Upper lobe of left lung (tissue), 6 donors: ENCODE measurements around the gene ABHD8. TPM values are rescaled to one million over a fixed set of nuclear protein-coding genes. Genes with fewer than 3 reads are reported as not detected.

Source experiments
- ATAC-seq, 2 donors: fragments of 200-7000 bp; cut with Tn5 transposase; one replicate each; pipeline ENCODE4 v1.9.1; 2022; ENCODE audit warnings: mild to moderate bottlenecking in 2 of 2, moderate library complexity in 2 of 2; ENCODE audit not compliant: low FRiP score in 2 of 2
- DNase-seq, 2 donors: peaks; one replicate each; pipeline ENCODE4 v3.0.0-alpha.2; 2019 to 2020
- H3K27ac ChIP-seq, 4 donors: fragments of 200-600 bp; sonication (generic); one replicate each; pipeline ENCODE4 v1.5.1; 2016 to 2019
- H3K27me3 ChIP-seq, 4 donors: fragments of 200-600 bp; sonication (generic); one replicate each; pipeline ENCODE4 v1.5.1; 2017 to 2019
- H3K36me3 ChIP-seq, 4 donors: fragments of 200-600 bp; sonication (generic); one replicate each; pipeline ENCODE4 v1.5.1; 2016 to 2019
- H3K4me1 ChIP-seq, 4 donors: fragments of 200-600 bp; sonication (generic); one replicate each; pipeline ENCODE4 v1.5.1; 2018 to 2019
- H3K4me3 ChIP-seq, 4 donors: fragments of 200-600 bp; sonication (generic); one replicate each; pipeline ENCODE4 v1.5.1; 2017 to 2019; ENCODE audit warnings: mild to moderate bottlenecking in 2 of 4, moderate library complexity in 1 of 4
- H3K9me3 ChIP-seq, 4 donors: fragments of 200-600 bp; sonication (generic); one replicate each; pipeline ENCODE4 v1.5.1; 2018 to 2019
- EP300 ChIP-seq, 4 donors: sonication (generic); formaldehyde crosslinking; IDR thresholded peaks; one replicate each; pipeline ENCODE4 v1.5.1; 2017; ENCODE audit warnings: antibody characterized with exemption in 4 of 4, control low read depth in 2 of 4
- POLR2A ChIP-seq, 4 donors: fragments of 450-650 bp; IDR thresholded peaks; one replicate each; pipeline ENCODE4 v1.5.1; 2016 to 2017; ENCODE audit warnings: antibody characterized with exemption in 4 of 4, mild to moderate bottlenecking in 2 of 4
- POLR2AphosphoS5 ChIP-seq, 2 donors: sonication (generic); formaldehyde crosslinking; IDR thresholded peaks; one replicate each; pipeline ENCODE4 v1.5.1; 2017; ENCODE audit warnings: antibody characterized with exemption in 2 of 2
- WGBS, 2 donors: methylation state at CpG; one replicate each; pipeline ENCODE4 v1.1.5; 2017 to 2018; 5-methylcytosine and 5-hydroxymethylcytosine counted together
- total RNA-seq, 6 donors: library from RNA; depleted of rRNA in 4 of 6; stranded (reverse); fragments of >200 nt in 4 of 6; gene quantifications; one replicate each; pipeline versions ENCODE4 v1.1.0 to v1.2.1, GENCODE V29; 2016 to 2021
- TF ChIP-seq, protein P1 (sequence below), 6 experiments: fragments of 450-650 bp in 4 of 6; fragments of 200-600 bp in 2 of 6; sonication (generic) in 2 of 6; IDR thresholded peaks; one replicate each; pipeline ENCODE4 v1.5.1; 2016 to 2019; ENCODE audit warnings: antibody characterized with exemption in 6 of 6
- donor health status: DM: no; HTN: no; CAD: no; lungs with moderate emphysema.
- donor health status: DM: no; HTN: yes; CAD: no; lungs with severe emphysema.

Gene ABHD8
- total RNA-seq, 6 donors from 2014 or later: 19.7 to 23.4 (median 21.2) TPM

GRCh38 chr19:17256130-17256529, 47.1 kb downstream of the ABHD8 start:
- TF ChIP-seq POLR2A (IDR thresholded peaks at IDR 0.05): no peak
- Histone ChIP-seq H3K4me3 (no peak overlapping the region), H3K4me1 (peaks cover 0 to 11% (median 4%) of the 10 kb centered on the region in 4 donors), H3K27ac (no peak overlapping the region), H3K27me3 (no peaks in the 10 kb centered on the region), H3K36me3 (peaks cover 0 to 45% (median 15%) of the 10 kb centered on the region in 4 donors), H3K9me3 (no peaks in the 10 kb centered on the region)
- ATAC-seq (no peak), DNase-seq (no peak)
- WGBS, 2 donors: 77 to 81% methylated on average over 3 of the region's 3 CpGs

- Histone ChIP-seq H3K4me1 (peaks cover 0 to 5% (median 0%) of the 10 kb centered on the region in 4 donors), H3K27me3 (no peaks in the 10 kb centered on the region), H3K27ac (peak overlapping the region in 3 of 4 donors; percentile 8 to 85 (median 63)), H3K36me3 (peaks cover 0 to 48% (median 15%) of the 10 kb centered on the region in 4 donors), H3K4me3 (no peak overlapping the region), H3K9me3 (no peaks in the 10 kb centered on the region)
- DNase-seq (peak; percentile 76 to 77), ATAC-seq (peak; percentile 14 to 88)
- 62 to 76% methylated on average over 16 to 18 of the region's 18 CpGs for WGBS, 2 donors
- TF ChIP-seq POLR2A (IDR thresholded peaks at IDR 0.05): peak in 1 of 4 donors; percentile 20
- TF ChIP-seq POLR2AphosphoS5 (IDR thresholded peaks at IDR 0.05): no peak
Observed at GRCh38 chr19:17255150-17255621, 48.0 kb downstream of the ABHD8 start.

DNA sequence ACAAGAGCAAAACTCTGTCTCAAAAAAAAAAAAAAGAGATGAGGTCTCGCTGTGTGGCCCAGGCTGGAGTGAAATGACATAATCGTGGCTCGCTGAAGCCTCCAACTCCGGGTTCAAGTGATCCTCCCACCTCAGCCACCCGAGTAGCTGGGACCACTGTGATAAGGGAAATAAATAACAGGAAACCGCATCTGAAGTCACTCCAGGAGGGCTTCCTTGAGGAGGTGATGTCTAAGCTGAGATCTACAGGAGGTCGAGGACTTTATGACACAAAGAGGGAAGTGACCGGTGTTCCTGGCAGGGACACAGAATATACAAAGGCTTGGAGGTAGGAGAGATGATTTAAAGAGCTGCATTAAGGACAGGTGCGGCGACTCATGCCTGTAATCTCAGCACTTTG, 48.6 kb downstream of the ABHD8 start:
- Histone ChIP-seq H3K27me3 (no peaks in the 10 kb centered on the region), H3K27ac (peak overlapping the region in 1 of 4 donors; percentile 8), H3K9me3 (no peaks in the 10 kb centered on the region), H3K4me1 (peaks cover 0 to 5% (median 0%) of the 10 kb centered on the region in 4 donors), H3K36me3 (peaks cover 0 to 49% (median 15%) of the 10 kb centered on the region in 4 donors), H3K4me3 (no peak overlapping the region)
- TF ChIP-seq EP300 (IDR thresholded peaks at IDR 0.05) (no peak), POLR2AphosphoS5 (IDR thresholded peaks at IDR 0.05) (no peak), POLR2A (IDR thresholded peaks at IDR 0.05) (no peak)
- TF ChIP-seq, protein P1, sequence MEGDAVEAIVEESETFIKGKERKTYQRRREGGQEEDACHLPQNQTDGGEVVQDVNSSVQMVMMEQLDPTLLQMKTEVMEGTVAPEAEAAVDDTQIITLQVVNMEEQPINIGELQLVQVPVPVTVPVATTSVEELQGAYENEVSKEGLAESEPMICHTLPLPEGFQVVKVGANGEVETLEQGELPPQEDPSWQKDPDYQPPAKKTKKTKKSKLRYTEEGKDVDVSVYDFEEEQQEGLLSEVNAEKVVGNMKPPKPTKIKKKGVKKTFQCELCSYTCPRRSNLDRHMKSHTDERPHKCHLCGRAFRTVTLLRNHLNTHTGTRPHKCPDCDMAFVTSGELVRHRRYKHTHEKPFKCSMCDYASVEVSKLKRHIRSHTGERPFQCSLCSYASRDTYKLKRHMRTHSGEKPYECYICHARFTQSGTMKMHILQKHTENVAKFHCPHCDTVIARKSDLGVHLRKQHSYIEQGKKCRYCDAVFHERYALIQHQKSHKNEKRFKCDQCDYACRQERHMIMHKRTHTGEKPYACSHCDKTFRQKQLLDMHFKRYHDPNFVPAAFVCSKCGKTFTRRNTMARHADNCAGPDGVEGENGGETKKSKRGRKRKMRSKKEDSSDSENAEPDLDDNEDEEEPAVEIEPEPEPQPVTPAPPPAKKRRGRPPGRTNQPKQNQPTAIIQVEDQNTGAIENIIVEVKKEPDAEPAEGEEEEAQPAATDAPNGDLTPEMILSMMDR (IDR thresholded peaks at IDR 0.05): no peak
- ATAC-seq: no peak
- 72 to 77% methylated on average over 10 of the region's 10 CpGs for WGBS, 2 donors
- DNase-seq: no peak

- TF ChIP-seq EP300 (IDR thresholded peaks at IDR 0.05) (no peak), POLR2A (IDR thresholded peaks at IDR 0.05) (no peak), POLR2AphosphoS5 (IDR thresholded peaks at IDR 0.05) (no peak)
- TF ChIP-seq, protein P1 (IDR thresholded peaks at IDR 0.05): no peak
- Histone ChIP-seq H3K36me3 (peaks cover 0 to 28% (median 6%) of the 10 kb centered on the region in 4 donors), H3K27me3 (no peaks in the 10 kb centered on the region), H3K4me1 (peaks cover 11 to 24% (median 15%) of the 10 kb centered on the region in 4 donors), H3K9me3 (no peaks in the 10 kb centered on the region), H3K4me3 (no peak overlapping the region), H3K27ac (peak overlapping the region in 1 of 4 donors; percentile 15)
- no peak for DNase-seq
- WGBS, 2 donors: 75 to 78% methylated on average over 4 to 15 of the region's 15 CpGs
- no peak for ATAC-seq
Observed at GRCh38 chr19:17249887-17250548, 53.2 kb downstream of the ABHD8 start.

GRCh38 chr19:17248011-17248776, 55.0 kb downstream of the ABHD8 start:
- whole genome bisulfite sequencing, 2 donors: 73 to 76% methylated on average over 6 to 17 of the region's 21 CpGs
- peak in 1 of 2 donors; percentile 75 for DNase-seq

More at GRCh38 chr19:17248011-17248776, 55.0 kb downstream of the ABHD8 start:
- no peak for TF ChIP-seq POLR2A (IDR thresholded peaks at IDR 0.05)
- no peak for TF ChIP-seq POLR2AphosphoS5 (IDR thresholded peaks at IDR 0.05)
- Histone ChIP-seq H3K27ac (peak overlapping the region in 3 of 4 donors; percentile 23 to 90 (median 55)), H3K4me1 (peaks cover 16 to 32% (median 26%) of the 10 kb centered on the region in 4 donors), H3K9me3 (no peaks in the 10 kb centered on the region), H3K27me3 (no peaks in the 10 kb centered on the region), H3K36me3 (peaks cover 0 to 19% (median 4%) of the 10 kb centered on the region in 4 donors), H3K4me3 (no peak overlapping the region)
- no peak for ATAC-seq
